Activated CD8-positive, alpha-beta memory T cell treated with anti-CD3 and anti-CD28 coated beads, Interleukin-2, amount 10 ng/mL, durations not matched to agents 7 days and 5 days (primary cell): ENCODE measurements around the gene METRN. TPM values are rescaled to one million over a fixed set of nuclear protein-coding genes. Genes with fewer than 3 reads are reported as not detected.
A peak's percentile ranks its signal among the peaks of the same experiment; 100 is the strongest.

Source experiments
- ATAC-seq: fragments of 150-1000 bp; cut with Tn5 transposase; one replicate; pipeline ENCODE4 v1.10.0; 2021; ENCODE audit warnings: moderate library complexity
- CTCF ChIA-PET: fragments of 350-600 bp; sonication (Branson Sonifier 250); formaldehyde crosslinking; loops from one replicate; lab custom pipeline; 2021; ENCODE audit warnings: antibody characterized with exemption; lab: Charles Lee
- DNase-seq: peaks from one replicate; pipeline ENCODE4 v3.0.0-alpha.2; 2020
- H3K27ac Mint-ChIP-seq: one replicate; pipeline ENCODE4 v1.8.0; 2021; ENCODE audit warnings: mild to moderate bottlenecking, mixed read lengths
- H3K27me3 Mint-ChIP-seq: one replicate; pipeline ENCODE4 v1.8.0; 2021; ENCODE audit warnings: mixed read lengths
- H3K36me3 Mint-ChIP-seq: one replicate; pipeline ENCODE4 v1.8.0; 2021; ENCODE audit warnings: mild to moderate bottlenecking, mixed read lengths
- H3K4me1 Mint-ChIP-seq: one replicate; pipeline ENCODE4 v1.8.0; 2021; ENCODE audit warnings: mixed read lengths
- H3K4me3 Mint-ChIP-seq: one replicate; pipeline ENCODE4 v1.8.0; 2021; ENCODE audit warnings: mild to moderate bottlenecking, moderate library complexity, mixed read lengths
- H3K9me3 Mint-ChIP-seq: one replicate; pipeline ENCODE4 v1.8.0; 2022; ENCODE audit warnings: low read depth, mixed read lengths
- total RNA-seq, 2 experiments: library from RNA; stranded (reverse); gene quantifications; one replicate each; pipeline ENCODE4 v1.2.3, GENCODE V29; 2021

METRN gene
- total RNA-seq, 2 experiments from 2014 or later: 9.8 to 14.0 TPM

- H3K27ac Mint-ChIP-seq: no peak overlapping the region
- no peak overlapping the region for H3K4me3 Mint-ChIP-seq
- peaks cover 8% of the 10 kb centered on the region for H3K36me3 Mint-ChIP-seq
- CTCF ChIA-PET: no interaction called here
- peaks cover 12% of the 10 kb centered on the region for H3K27me3 Mint-ChIP-seq
- H3K9me3 Mint-ChIP-seq: no peaks in the 10 kb centered on the region
- DNase-seq: no peak
- peaks cover 9% of the 10 kb centered on the region for H3K4me1 Mint-ChIP-seq
- no peak for ATAC-seq
These were observed 40.6 kb upstream of the METRN start for GRCh38 chr16:674214-674881.

DNA sequence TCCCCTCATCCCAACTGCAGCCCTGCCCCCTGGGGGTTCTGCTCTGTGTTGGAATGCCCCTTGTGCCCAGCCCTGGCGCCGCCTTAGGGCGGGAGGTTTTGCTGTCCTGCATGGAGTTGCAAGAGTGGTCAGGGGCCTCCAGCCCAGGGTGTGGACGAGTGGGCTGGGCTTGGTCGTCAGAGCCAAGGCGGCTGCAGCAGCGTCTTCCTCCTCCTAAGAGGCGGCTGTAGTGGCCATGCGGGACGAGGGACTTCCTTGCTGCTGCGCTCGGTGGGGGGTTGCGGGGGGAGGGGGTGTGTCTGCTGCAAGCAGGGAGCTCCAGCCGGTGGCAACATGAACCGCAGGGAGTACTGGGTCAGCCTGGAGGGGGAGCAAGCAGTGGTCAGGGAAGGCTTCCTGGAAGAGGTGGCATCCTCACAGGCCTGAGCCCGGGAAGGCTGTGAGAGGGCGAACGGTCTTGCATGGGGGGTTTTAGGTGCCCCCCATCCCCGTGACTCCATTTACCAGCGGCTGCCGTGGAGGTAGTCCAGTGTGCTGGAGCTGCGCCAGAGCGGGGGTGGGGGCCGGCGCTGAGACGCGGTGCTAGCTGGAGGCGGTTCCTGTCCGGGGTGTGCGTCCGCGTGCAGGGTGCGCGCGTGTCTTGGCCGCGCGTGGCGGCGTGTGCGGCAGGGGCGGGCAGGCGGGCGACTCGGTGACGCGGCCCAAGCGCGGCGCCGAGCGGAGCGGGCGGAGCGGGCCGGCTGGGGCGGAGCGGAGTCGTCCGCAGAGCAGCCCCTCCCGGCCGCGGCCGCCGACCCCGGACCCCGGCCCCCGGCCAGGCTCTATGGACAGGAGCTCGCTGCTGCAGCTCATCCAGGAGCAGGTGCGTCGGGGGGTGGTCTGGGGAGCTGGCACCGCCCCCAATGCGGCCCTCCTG lies 39.7 kb upstream of the METRN start, which contains the start of gene RHBDL1:
RHBDL1 (plus strand) TSS at position 704 of the 916 bp plus-strand sequence; CDS start at position 824, 120 bp downstream.
- ATAC-seq: no peak
- Mint-ChIP-seq H3K36me3 (peaks cover 8% of the 10 kb centered on the region), H3K4me1 (peaks cover 8% of the 10 kb centered on the region), H3K4me3 (no peak within 1 kb of the TSS), H3K27ac (no peak within 1 kb of the TSS), H3K27me3 (peaks cover 12% of the 10 kb centered on the region), H3K9me3 (no peaks in the 10 kb centered on the region)
- DNase-seq: no peak
- CTCF ChIA-PET: interaction anchor here (1.3 kb wide), 1 partner anchor 20 kb away, joined by 3 read pairs; no protein-coding TSS in a partner anchor

DNA sequence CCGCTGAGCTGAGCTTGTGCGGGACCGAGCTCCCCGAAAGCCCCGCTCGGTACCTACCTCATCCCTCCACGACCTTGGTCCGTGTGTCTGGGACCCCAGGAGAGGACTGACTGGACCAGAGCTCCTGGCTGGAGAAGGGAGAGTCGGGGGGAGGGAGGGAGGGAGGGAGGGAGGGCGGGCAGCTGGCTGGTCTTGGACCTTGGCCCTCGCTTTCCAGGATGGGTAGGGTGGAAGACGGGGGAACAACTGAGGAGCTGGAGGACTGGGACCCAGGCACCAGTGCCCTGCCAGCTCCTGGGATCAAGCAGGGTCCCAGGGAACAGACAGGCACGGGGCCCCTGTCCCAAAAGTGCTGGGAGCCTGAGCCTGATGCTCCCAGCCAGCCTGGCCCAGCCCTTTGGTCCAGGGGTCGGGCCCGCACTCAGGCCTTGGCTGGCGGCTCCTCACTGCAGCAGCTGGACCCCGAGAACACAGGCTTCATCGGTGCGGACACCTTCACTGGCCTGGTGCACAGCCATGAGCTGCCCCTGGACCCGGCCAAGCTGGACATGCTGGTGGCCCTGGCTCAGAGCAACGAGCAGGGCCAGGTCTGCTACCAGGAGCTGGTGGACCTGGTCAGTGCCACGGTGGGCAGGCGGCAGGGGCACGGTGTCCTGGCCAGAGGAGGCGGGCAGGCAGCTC lies 38.9 kb upstream of the METRN start:
- no peak overlapping the region for H3K4me3 Mint-ChIP-seq
- DNase-seq (no peak), ATAC-seq (no peak)
- H3K9me3 Mint-ChIP-seq: no peaks in the 10 kb centered on the region
- no peak overlapping the region for H3K27ac Mint-ChIP-seq
- peaks cover 12% of the 10 kb centered on the region for H3K27me3 Mint-ChIP-seq
- peaks cover 11% of the 10 kb centered on the region for H3K4me1 Mint-ChIP-seq
- peaks cover 7% of the 10 kb centered on the region for H3K36me3 Mint-ChIP-seq
- CTCF ChIA-PET: interaction anchor here (1.3 kb wide), 1 partner anchor 19 kb away, joined by 3 read pairs; no protein-coding TSS in a partner anchor

DNA sequence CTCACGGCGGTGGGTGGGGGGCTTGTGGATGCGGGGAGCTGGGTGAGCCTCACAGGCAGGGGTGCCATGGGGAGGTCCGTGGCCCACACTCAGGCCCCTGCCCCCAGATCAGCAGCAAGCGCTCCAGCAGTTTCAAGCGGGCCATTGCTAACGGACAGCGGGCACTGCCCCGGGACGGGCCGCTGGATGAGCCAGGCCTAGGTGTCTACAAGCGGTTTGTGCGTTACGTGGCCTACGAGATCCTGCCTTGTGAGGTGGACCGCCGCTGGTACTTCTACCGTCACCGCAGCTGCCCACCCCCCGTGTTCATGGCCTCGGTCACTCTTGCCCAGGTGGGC lies 38.4 kb upstream of the METRN start:
- ATAC-seq: no peak
- CTCF ChIA-PET: interaction anchor here (1.3 kb wide), 1 partner anchor 19 kb away, joined by 3 read pairs; no protein-coding TSS in a partner anchor

GRCh38 chr16:676913-677312 lies 38.0 kb upstream of the METRN start:
- no peak for DNase-seq
- H3K9me3 Mint-ChIP-seq: no peaks in the 10 kb centered on the region
- no peak overlapping the region for H3K4me3 Mint-ChIP-seq
- H3K27me3 Mint-ChIP-seq: peaks cover 12% of the 10 kb centered on the region
- CTCF ChIA-PET: no interaction called here
- H3K4me1 Mint-ChIP-seq: peaks cover 20% of the 10 kb centered on the region
- no peak for ATAC-seq
- peaks cover 8% of the 10 kb centered on the region for H3K36me3 Mint-ChIP-seq
- no peak overlapping the region for H3K27ac Mint-ChIP-seq

More for the DNA sequence above, 38.4 kb upstream of the METRN start:
- H3K27me3 Mint-ChIP-seq: peaks cover 12% of the 10 kb centered on the region
- H3K4me3 Mint-ChIP-seq: no peak overlapping the region
- peaks cover 5% of the 10 kb centered on the region for H3K36me3 Mint-ChIP-seq
- DNase-seq: no peak
- peaks cover 16% of the 10 kb centered on the region for H3K4me1 Mint-ChIP-seq
- H3K27ac Mint-ChIP-seq: no peak overlapping the region
- no peaks in the 10 kb centered on the region for H3K9me3 Mint-ChIP-seq

DNA sequence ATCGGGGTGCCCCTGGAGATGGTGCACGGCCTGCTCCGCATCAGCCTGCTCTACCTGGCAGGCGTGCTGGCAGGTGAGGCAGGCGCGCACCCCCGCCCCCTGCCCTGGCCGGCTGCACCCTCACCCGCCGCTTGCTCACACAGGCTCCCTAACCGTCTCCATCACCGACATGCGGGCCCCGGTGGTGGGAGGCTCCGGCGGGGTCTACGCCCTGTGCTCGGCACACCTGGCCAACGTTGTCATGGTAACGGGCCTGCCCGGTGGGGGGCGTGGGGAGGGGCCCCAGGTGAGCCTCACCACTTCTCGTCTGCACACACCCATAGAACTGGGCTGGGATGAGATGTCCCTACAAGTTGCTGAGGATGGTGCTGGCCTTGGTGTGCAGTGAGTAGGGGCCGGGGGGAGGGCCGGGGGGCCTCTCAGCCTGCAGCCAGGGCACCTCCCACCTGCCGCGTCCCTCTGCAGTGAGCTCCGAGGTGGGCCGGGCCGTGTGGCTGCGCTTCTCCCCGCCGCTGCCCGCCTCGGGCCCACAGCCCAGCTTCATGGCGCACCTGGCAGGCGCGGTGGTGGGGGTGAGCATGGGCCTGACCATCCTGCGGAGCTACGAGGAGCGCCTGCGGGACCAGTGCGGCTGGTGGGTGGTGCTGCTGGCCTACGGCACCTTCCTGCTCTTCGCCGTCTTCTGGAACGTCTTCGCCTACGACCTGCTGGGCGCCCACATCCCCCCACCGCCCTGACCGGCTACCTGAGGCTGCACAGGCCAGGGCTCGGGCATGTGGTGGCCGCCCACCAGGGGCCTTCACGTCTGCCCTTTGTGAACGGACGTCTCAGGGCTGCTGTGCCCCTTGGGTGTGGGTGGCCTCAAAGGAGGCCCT lies 37.4 kb upstream of the METRN start:
- no peaks in the 10 kb centered on the region for H3K9me3 Mint-ChIP-seq
- peaks cover 9% of the 10 kb centered on the region for H3K36me3 Mint-ChIP-seq
- CTCF ChIA-PET: interaction anchor here (1.9 to 2.1 kb wide), 2 partner anchors 9 to 30 kb away, joined by 6 to 9 read pairs; partner anchors contain the start of gene RHOT2
- H3K27ac Mint-ChIP-seq: no peak overlapping the region
- DNase-seq (no peak), ATAC-seq (no peak)
- H3K4me1 Mint-ChIP-seq: peaks cover 24% of the 10 kb centered on the region
- no peak overlapping the region for H3K4me3 Mint-ChIP-seq
- peaks cover 12% of the 10 kb centered on the region for H3K27me3 Mint-ChIP-seq

GRCh38 chr16:678209-678857 lies 36.6 kb upstream of the METRN start:
- no peak for DNase-seq
- Mint-ChIP-seq H3K27me3 (peaks cover 12% of the 10 kb centered on the region), H3K4me3 (no peak overlapping the region), H3K9me3 (no peaks in the 10 kb centered on the region), H3K4me1 (peaks cover 32% of the 10 kb centered on the region), H3K27ac (no peak overlapping the region), H3K36me3 (peaks cover 6% of the 10 kb centered on the region)
- CTCF ChIA-PET: interaction anchor here (0.9 to 2.1 kb wide), 5 partner anchors 10 to 42 kb away, joined by 4 to 9 read pairs (median 4); partner anchors contain the start of genes METTL26, RHOT2 and WDR24
- no peak for ATAC-seq

DNA sequence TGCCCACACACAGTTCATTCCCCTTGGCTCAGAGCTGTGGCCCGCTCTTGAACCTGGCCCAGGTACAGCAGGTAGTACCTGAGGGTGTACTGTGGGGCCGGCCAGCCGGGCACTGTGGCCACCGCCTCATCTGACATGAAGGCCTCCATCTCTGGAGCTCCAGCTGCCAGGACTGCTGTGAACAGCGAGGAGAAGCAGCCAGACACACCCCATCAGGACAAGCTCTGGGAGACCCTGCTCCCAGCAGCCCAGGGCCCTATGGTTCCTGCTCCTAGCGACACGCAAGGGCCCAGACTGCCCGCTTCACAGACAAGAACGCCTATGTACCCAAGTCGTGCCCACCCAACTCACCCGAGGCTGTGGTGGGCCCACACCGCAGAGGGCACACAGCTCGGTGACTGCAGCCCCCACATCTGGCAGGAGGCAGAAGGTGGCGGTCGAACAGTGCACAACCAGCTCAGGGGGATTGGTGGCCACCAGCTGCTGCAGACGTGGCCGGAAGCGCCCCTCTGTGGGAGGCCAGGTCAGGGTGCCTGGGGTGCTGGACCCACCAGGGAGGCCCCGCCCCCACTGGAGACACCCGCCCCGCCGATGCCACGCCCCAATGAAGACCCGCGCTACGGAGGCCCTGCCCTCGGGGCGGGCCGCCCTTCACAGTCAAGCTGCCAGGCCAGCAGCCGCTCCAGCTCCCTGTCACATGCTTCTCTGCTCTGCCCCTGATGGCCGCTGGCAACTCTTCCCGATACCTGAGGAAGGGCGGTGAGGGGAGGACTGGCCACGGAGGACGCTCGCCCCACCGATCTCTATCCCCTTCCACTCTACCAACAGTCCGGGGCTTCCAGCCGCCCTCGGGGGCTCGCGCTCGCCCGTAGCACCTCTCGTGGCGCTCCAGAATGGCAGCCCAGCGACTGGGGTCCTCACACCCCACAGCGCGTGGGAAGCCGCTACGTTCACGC lies 35.8 kb upstream of the METRN start:
- Mint-ChIP-seq H3K36me3 (peaks cover 4% of the 10 kb centered on the region), H3K9me3 (no peaks in the 10 kb centered on the region), H3K4me3 (peak overlapping the region; percentile 74), H3K4me1 (peaks cover 33% of the 10 kb centered on the region), H3K27me3 (peaks cover 12% of the 10 kb centered on the region), H3K27ac (peak overlapping the region; percentile 65)
- CTCF ChIA-PET: interaction anchor here (0.9 to 2.1 kb wide), 6 partner anchors 11 to 43 kb away, joined by 3 to 9 read pairs (median 4); partner anchors contain the start of genes METTL26, RHOT2 and WDR24
- DNase-seq (peak; percentile 76), ATAC-seq (peak; percentile 17)

GRCh38 chr16:679814-680624 lies 34.9 kb upstream of the METRN start, which contains the start of gene STUB1:
Gene STUB1 (plus strand): TSS chr16:680410. CDS start chr16:680526, 116 bp downstream.
- DNase-seq (peak; percentile 93), ATAC-seq (peak; percentile 50)
- peaks cover 4% of the 10 kb centered on the region for H3K36me3 Mint-ChIP-seq
- H3K4me1 Mint-ChIP-seq: peaks cover 35% of the 10 kb centered on the region
- H3K27ac Mint-ChIP-seq: peak within 1 kb of the TSS; percentile 82
- CTCF ChIA-PET: interaction anchor here (0.7 to 2.4 kb wide), 8 partner anchors 10 to 101 kb away, joined by 3 to 9 read pairs (median 4); partner anchors contain the start of genes ANTKMT and RHOT2
- H3K27me3 Mint-ChIP-seq: peaks cover 10% of the 10 kb centered on the region
- H3K4me3 Mint-ChIP-seq: peak within 1 kb of the TSS; percentile 78
- H3K9me3 Mint-ChIP-seq: no peaks in the 10 kb centered on the region

GRCh38 chr16:680625-680945 lies 34.3 kb upstream of the METRN start:
- Mint-ChIP-seq H3K4me3 (peak overlapping the region; percentile 78), H3K27me3 (peaks cover 6% of the 10 kb centered on the region), H3K4me1 (peaks cover 34% of the 10 kb centered on the region), H3K36me3 (peaks cover 4% of the 10 kb centered on the region), H3K27ac (peak overlapping the region; percentile 68), H3K9me3 (no peaks in the 10 kb centered on the region)
- CTCF ChIA-PET: interaction anchor here (0.7 to 2.4 kb wide), 6 partner anchors 9 to 101 kb away, joined by 3 to 9 read pairs (median 4); partner anchors contain the start of genes ANTKMT and RHOT2
- DNase-seq (no peak), ATAC-seq (no peak)
